DOHH2 (cell line): ENCODE measurements around the gene MBD5.

Experiments used
- H3F3A ChIP-seq: fragments of 200-600 bp; sonication (generic), shearing (Covaris generic); 2 replicates; pipeline ENCODE4 v1.6.0; 2016; ENCODE audit warnings: antibody characterized with exemption, mild to moderate bottlenecking; ENCODE audit not compliant: control insufficient read depth, insufficient read depth
- H3K27ac ChIP-seq: fragments of 200-600 bp; sonication (generic); 2 replicates; pipeline ENCODE4 v1.5.1; 2014; ENCODE audit warnings: low read depth, mild to moderate bottlenecking, low read length, moderate library complexity
- H3K27me3 ChIP-seq: fragments of 200-600 bp; sonication (generic); 2 replicates; pipeline ENCODE4 v1.6.1; 2014; ENCODE audit warnings: mild to moderate bottlenecking, low read length, mixed read lengths; ENCODE audit not compliant: control insufficient read depth
- H3K36me3 ChIP-seq: fragments of 200-600 bp; sonication (generic); 2 replicates; pipeline ENCODE4 v1.6.1; 2014; ENCODE audit warnings: mild to moderate bottlenecking, low read length, moderate library complexity, mixed read lengths; ENCODE audit not compliant: control insufficient read depth
- H3K4me1 ChIP-seq: fragments of 200-600 bp; sonication (generic); 2 replicates; pipeline ENCODE4 v1.6.1; 2014; ENCODE audit warnings: mild to moderate bottlenecking, low read length, mixed read lengths; ENCODE audit not compliant: control insufficient read depth
- H3K4me2 ChIP-seq: fragments of 200-600 bp; sonication (generic); 2 replicates; pipeline ENCODE4 v1.6.0; 2014; ENCODE audit warnings: mild to moderate bottlenecking, low read length, moderate library complexity
- H3K4me3 ChIP-seq: fragments of 200-600 bp; sonication (generic); 2 replicates; pipeline ENCODE4 v1.5.1; 2014; ENCODE audit warnings: mild to moderate bottlenecking, low read length, mixed read lengths
- H3K79me2 ChIP-seq: fragments of 200-600 bp; sonication (generic); 2 replicates; pipeline ENCODE4 v1.6.1; 2014; ENCODE audit warnings: mild to moderate bottlenecking, low read length, mixed read lengths; ENCODE audit not compliant: control insufficient read depth
- H3K9me2 ChIP-seq: fragments of 200-600 bp; sonication (generic); replicated peaks from 2 replicates; pipeline ENCODE4 v1.6.1; 2014; ENCODE audit warnings: mild to moderate bottlenecking, low read length, mixed read lengths; ENCODE audit not compliant: control insufficient read depth
- H3K9me3 ChIP-seq: fragments of 200-600 bp; sonication (generic); 2 replicates; pipeline ENCODE4 v1.6.1; 2014; ENCODE audit warnings: antibody characterized with exemption, low read length, mixed read lengths; ENCODE audit not compliant: control insufficient read depth, insufficient read depth
- H4K20me1 ChIP-seq: fragments of 200-600 bp; sonication (generic); 2 replicates; pipeline ENCODE4 v1.6.0; 2014; ENCODE audit warnings: low read depth, mild to moderate bottlenecking, antibody characterized with exemption, low read length, moderate library complexity; ENCODE audit not compliant: control insufficient read depth, insufficient read depth
- CTCF ChIP-seq: fragments of 200-600 bp; sonication (generic); IDR thresholded peaks from one replicate; pipeline ENCODE4 v1.5.1; 2014; ENCODE audit warnings: antibody characterized with exemption, mild to moderate bottlenecking, low read depth, low read length; ENCODE audit not compliant: poor library complexity, severe bottlenecking
- EZH2phosphoT487 ChIP-seq: fragments of 200-600 bp; sonication (generic); IDR thresholded peaks from 2 replicates; pipeline ENCODE4 v1.6.1; 2017; ENCODE audit warnings: borderline replicate concordance, mild to moderate bottlenecking, antibody characterized with exemption, low read length, moderate library complexity, mixed read lengths

MBD5 gene

GRCh38 chr2:148430101-148430500 is 409.2 kb downstream of the MBD5 start:
- H3K4me2 ChIP-seq, result no peak overlapping the region
- no peaks in the 10 kb centered on the region for H3K9me2 ChIP-seq
- H3K36me3 ChIP-seq, result no peaks in the 10 kb centered on the region
- no peak overlapping the region for H3K27ac ChIP-seq
- H3K9me3 ChIP-seq, result no peaks in the 10 kb centered on the region
- TF ChIP-seq EZH2phosphoT487 (no peak), CTCF (no peak)
- H4K20me1 ChIP-seq, result no peaks in the 10 kb centered on the region
- H3K4me3 ChIP-seq, result no peak overlapping the region
- H3K79me2 ChIP-seq, result no peaks in the 10 kb centered on the region
- no peaks in the 10 kb centered on the region for H3F3A ChIP-seq
- H3K4me1 ChIP-seq, result no peaks in the 10 kb centered on the region
- H3K27me3 ChIP-seq, result no peaks in the 10 kb centered on the region

- Histone ChIP-seq H3K27me3 (no peaks in the 10 kb centered on the region), H3K79me2 (no peaks in the 10 kb centered on the region), H3K27ac (no peak overlapping the region), H3K36me3 (no peaks in the 10 kb centered on the region), H3K4me2 (no peak overlapping the region), H4K20me1 (no peaks in the 10 kb centered on the region), H3K4me3 (no peak overlapping the region), H3K4me1 (no peaks in the 10 kb centered on the region), H3K9me3 (no peaks in the 10 kb centered on the region), H3F3A (no peaks in the 10 kb centered on the region), H3K9me2 (no peaks in the 10 kb centered on the region)
- TF ChIP-seq EZH2phosphoT487 (no peak), CTCF (no peak)
These were observed 427.0 kb downstream of the MBD5 start for GRCh38 chr2:148447877-148448276.

GRCh38 chr2:148450531-148450930 is 429.6 kb downstream of the MBD5 start:
- no peak for TF ChIP-seq CTCF
- TF ChIP-seq EZH2phosphoT487, result no peak
- no peaks in the 10 kb centered on the region for H3K79me2 ChIP-seq
- no peak overlapping the region for H3K4me3 ChIP-seq
- H3K9me3 ChIP-seq, result no peaks in the 10 kb centered on the region
- no peaks in the 10 kb centered on the region for H3K9me2 ChIP-seq
- H3K4me1 ChIP-seq, result no peaks in the 10 kb centered on the region
- H3K36me3 ChIP-seq, result no peaks in the 10 kb centered on the region
- no peaks in the 10 kb centered on the region for H3K27me3 ChIP-seq
- H3K4me2 ChIP-seq, result no peak overlapping the region
- H4K20me1 ChIP-seq, result no peaks in the 10 kb centered on the region
- no peak overlapping the region for H3K27ac ChIP-seq
- no peaks in the 10 kb centered on the region for H3F3A ChIP-seq

GRCh38 chr2:148451046-148451445 is 430.2 kb downstream of the MBD5 start:
- TF ChIP-seq CTCF (no peak), EZH2phosphoT487 (no peak)

More at GRCh38 chr2:148451046-148451445, 430.2 kb downstream of the MBD5 start:
- no peaks in the 10 kb centered on the region for H4K20me1 ChIP-seq
- H3K27ac ChIP-seq, result no peak overlapping the region
- no peaks in the 10 kb centered on the region for H3K4me1 ChIP-seq
- H3K4me2 ChIP-seq, result no peak overlapping the region
- no peaks in the 10 kb centered on the region for H3K36me3 ChIP-seq
- H3K9me3 ChIP-seq, result no peaks in the 10 kb centered on the region
- H3K4me3 ChIP-seq, result no peak overlapping the region
- no peaks in the 10 kb centered on the region for H3K27me3 ChIP-seq
- no peaks in the 10 kb centered on the region for H3K79me2 ChIP-seq
- H3F3A ChIP-seq, result no peaks in the 10 kb centered on the region
- no peaks in the 10 kb centered on the region for H3K9me2 ChIP-seq
